ENCODE measurements around the gene CACNA2D3. TPM values are rescaled to one million over a fixed set of nuclear protein-coding genes. Genes with fewer than 3 reads are reported as not detected.

CACNA2D3 gene
- total and polyA plus RNA-seq, 2 experiments from 2014 or later: 0.30 to 0.43 TPM

- Histone ChIP-seq H3K27ac (no peak overlapping the region), H3K9me3 (ENCODE audit: low read depth) (no peaks in the 10 kb centered on the region), H3K4me1 (ENCODE audit: insufficient read depth) (no peaks in the 10 kb centered on the region), H3K9me2 (ENCODE audit: insufficient read depth) (no peaks in the 10 kb centered on the region), H3K36me3 (ENCODE audit: low read depth) (no peaks in the 10 kb centered on the region), H3K4me2 (ENCODE audit: unreplicated experiment) (no peak overlapping the region), H3F3A (ENCODE audit: insufficient read depth) (no peaks in the 10 kb centered on the region), H4K20me1 (ENCODE audit: insufficient read depth) (no peaks in the 10 kb centered on the region), H3K9ac (no peak overlapping the region), H3K79me2 (ENCODE audit: insufficient read depth) (no peaks in the 10 kb centered on the region), H3K4me3 (no peak overlapping the region), H3K27me3 (replicated peaks; ENCODE audit: insufficient read depth) (no peaks in the 10 kb centered on the region), H2AFZ (no peak overlapping the region)
- 59 to 78% methylated on average over 5 of the region's 5 CpGs for WGBS, 2 experiments (ENCODE audit: low coverage in 1 of 2, low lambda C conversion rate in 2 of 2, missing lambda C conversion rate in 2 of 2)
- DNase-seq: no peak
- TF ChIP-seq EZH2 (IDR thresholded peaks at IDR 0.05; ENCODE audit: insufficient read depth, poor library complexity, severe bottlenecking): no peak
- in situ Hi-C loops (cut with MboI): no loop called here
These were observed 407.7 kb downstream of the CACNA2D3 start for GRCh38 chr3:54530091-54530490.

GRCh38 chr3:54530944-54531343 lies 408.6 kb downstream of the CACNA2D3 start:
- 32 to 35% methylated on average over 5 of the region's 5 CpGs for WGBS, 2 experiments (ENCODE audit: low coverage in 1 of 2, low lambda C conversion rate in 2 of 2, missing lambda C conversion rate in 2 of 2)
- no peak overlapping the region for H3K4me2 ChIP-seq (ENCODE audit: unreplicated experiment)
- no peaks in the 10 kb centered on the region for H3K27me3 ChIP-seq (replicated peaks; ENCODE audit: insufficient read depth)
- H3K4me1 ChIP-seq (ENCODE audit: insufficient read depth): no peaks in the 10 kb centered on the region
- H4K20me1 ChIP-seq (ENCODE audit: insufficient read depth): no peaks in the 10 kb centered on the region
- in situ Hi-C loops (cut with MboI): no loop called here
- no peaks in the 10 kb centered on the region for H3K79me2 ChIP-seq (ENCODE audit: insufficient read depth)
- no peak overlapping the region for H3K9ac ChIP-seq
- no peaks in the 10 kb centered on the region for H3F3A ChIP-seq (ENCODE audit: insufficient read depth)
- no peaks in the 10 kb centered on the region for H3K9me3 ChIP-seq (ENCODE audit: low read depth)
- DNase-seq: no peak
- no peaks in the 10 kb centered on the region for H3K9me2 ChIP-seq (ENCODE audit: insufficient read depth)
- TF ChIP-seq EZH2 (IDR thresholded peaks at IDR 0.05; ENCODE audit: insufficient read depth, poor library complexity, severe bottlenecking): no peak
- TF ChIP-seq EZH2phosphoT487 (IDR thresholded peaks at IDR 0.05; ENCODE audit: insufficient read depth, low read depth): no peak
- no peak overlapping the region for H3K27ac ChIP-seq
- no peaks in the 10 kb centered on the region for H3K36me3 ChIP-seq (ENCODE audit: low read depth)
- H2AFZ ChIP-seq: no peak overlapping the region
- no peak overlapping the region for H3K4me3 ChIP-seq

GRCh38 chr3:54531741-54532140 lies 409.4 kb downstream of the CACNA2D3 start:
- H3K4me3 ChIP-seq: no peak overlapping the region
- H4K20me1 ChIP-seq (ENCODE audit: insufficient read depth): no peaks in the 10 kb centered on the region
- no peaks in the 10 kb centered on the region for H3K79me2 ChIP-seq (ENCODE audit: insufficient read depth)
- no peaks in the 10 kb centered on the region for H3K27me3 ChIP-seq (replicated peaks; ENCODE audit: insufficient read depth)
- H3K9ac ChIP-seq: no peak overlapping the region
- H2AFZ ChIP-seq: no peak overlapping the region
- no peak for DNase-seq
- no peaks in the 10 kb centered on the region for H3F3A ChIP-seq (ENCODE audit: insufficient read depth)
- H3K4me1 ChIP-seq (ENCODE audit: insufficient read depth): no peaks in the 10 kb centered on the region
- no peak for TF ChIP-seq EZH2 (IDR thresholded peaks at IDR 0.05; ENCODE audit: insufficient read depth, poor library complexity, severe bottlenecking)
- no peak for TF ChIP-seq EZH2phosphoT487 (IDR thresholded peaks at IDR 0.05; ENCODE audit: insufficient read depth, low read depth)
- H3K9me2 ChIP-seq (ENCODE audit: insufficient read depth): no peaks in the 10 kb centered on the region
- H3K27ac ChIP-seq: no peak overlapping the region
- no peaks in the 10 kb centered on the region for H3K9me3 ChIP-seq (ENCODE audit: low read depth)
- 17 to 19% methylated on average over 6 of the region's 6 CpGs for WGBS, 2 experiments (ENCODE audit: low coverage in 1 of 2, low lambda C conversion rate in 2 of 2, missing lambda C conversion rate in 2 of 2)
- H3K36me3 ChIP-seq (ENCODE audit: low read depth): no peaks in the 10 kb centered on the region
- in situ Hi-C loops (cut with MboI): no loop called here
- no peak overlapping the region for H3K4me2 ChIP-seq (ENCODE audit: unreplicated experiment)

GRCh38 chr3:54533856-54534255 lies 411.5 kb downstream of the CACNA2D3 start:
- WGBS, 2 experiments (ENCODE audit: low coverage in 1 of 2, low lambda C conversion rate in 2 of 2, missing lambda C conversion rate in 2 of 2): 56 to 60% methylated on average over 4 of the region's 4 CpGs
- H2AFZ ChIP-seq: no peak overlapping the region
- in situ Hi-C loops (cut with MboI): no loop called here

GRCh38 chr3:54535619-54536018 lies 413.3 kb downstream of the CACNA2D3 start:
- in situ Hi-C loops (cut with MboI): no loop called here
- no peak overlapping the region for H2AFZ ChIP-seq
- no peak overlapping the region for H3K4me2 ChIP-seq (ENCODE audit: unreplicated experiment)
- no peaks in the 10 kb centered on the region for H3K27me3 ChIP-seq (replicated peaks; ENCODE audit: insufficient read depth)
- no peak overlapping the region for H3K27ac ChIP-seq
- no peaks in the 10 kb centered on the region for H4K20me1 ChIP-seq (ENCODE audit: insufficient read depth)
- H3K4me1 ChIP-seq (ENCODE audit: insufficient read depth): no peaks in the 10 kb centered on the region
- H3F3A ChIP-seq (ENCODE audit: insufficient read depth): no peaks in the 10 kb centered on the region
- H3K9me2 ChIP-seq (ENCODE audit: insufficient read depth): no peaks in the 10 kb centered on the region
- H3K36me3 ChIP-seq (ENCODE audit: low read depth): no peaks in the 10 kb centered on the region
- no peaks in the 10 kb centered on the region for H3K79me2 ChIP-seq (ENCODE audit: insufficient read depth)
- H3K9me3 ChIP-seq (ENCODE audit: low read depth): no peaks in the 10 kb centered on the region
- no peak overlapping the region for H3K4me3 ChIP-seq
- 26 to 53% methylated on average over 1 of the region's 1 CpG for WGBS, 2 experiments (ENCODE audit: low coverage in 1 of 2, low lambda C conversion rate in 2 of 2, missing lambda C conversion rate in 2 of 2)
- H3K9ac ChIP-seq: no peak overlapping the region
- DNase-seq: no peak
- TF ChIP-seq EZH2 (IDR thresholded peaks at IDR 0.05; ENCODE audit: insufficient read depth, poor library complexity, severe bottlenecking): no peak
- no peak for TF ChIP-seq EZH2phosphoT487 (IDR thresholded peaks at IDR 0.05; ENCODE audit: insufficient read depth, low read depth)

More at GRCh38 chr3:54533856-54534255, 411.5 kb downstream of the CACNA2D3 start:
- no peaks in the 10 kb centered on the region for H3F3A ChIP-seq (ENCODE audit: insufficient read depth)
- no peaks in the 10 kb centered on the region for H3K4me1 ChIP-seq (ENCODE audit: insufficient read depth)
- no peak for DNase-seq
- H3K9me3 ChIP-seq (ENCODE audit: low read depth): no peaks in the 10 kb centered on the region
- H3K36me3 ChIP-seq (ENCODE audit: low read depth): no peaks in the 10 kb centered on the region
- no peaks in the 10 kb centered on the region for H3K79me2 ChIP-seq (ENCODE audit: insufficient read depth)
- no peak overlapping the region for H3K9ac ChIP-seq
- H3K4me2 ChIP-seq (ENCODE audit: unreplicated experiment): no peak overlapping the region
- TF ChIP-seq EZH2phosphoT487 (IDR thresholded peaks at IDR 0.05; ENCODE audit: insufficient read depth, low read depth) (no peak), EZH2 (IDR thresholded peaks at IDR 0.05; ENCODE audit: insufficient read depth, poor library complexity, severe bottlenecking) (no peak)
- H3K4me3 ChIP-seq: no peak overlapping the region
- no peaks in the 10 kb centered on the region for H4K20me1 ChIP-seq (ENCODE audit: insufficient read depth)
- H3K27me3 ChIP-seq (replicated peaks; ENCODE audit: insufficient read depth): no peaks in the 10 kb centered on the region
- H3K27ac ChIP-seq: no peak overlapping the region
- H3K9me2 ChIP-seq (ENCODE audit: insufficient read depth): no peaks in the 10 kb centered on the region
